HG03060 (cell line): ENCODE results near the gene CCDC69.
A peak's percentile ranks its signal among the peaks of the same experiment; 100 is the strongest.
"Not testable (repeated sequence)": the region's sequence is repeated elsewhere in the genome, so short reads cannot be mapped to it uniquely, and the experiment has no call there.

Experiments used
- ATAC-seq: cut with Tn5 transposase; IDR thresholded peaks from one replicate; pipeline ENCODE4 v1.9.1; 2021; ENCODE audit warnings: low read depth, moderate number of reproducible peaks; ENCODE audit not compliant: unreplicated experiment

Gene CCDC69, protein sequence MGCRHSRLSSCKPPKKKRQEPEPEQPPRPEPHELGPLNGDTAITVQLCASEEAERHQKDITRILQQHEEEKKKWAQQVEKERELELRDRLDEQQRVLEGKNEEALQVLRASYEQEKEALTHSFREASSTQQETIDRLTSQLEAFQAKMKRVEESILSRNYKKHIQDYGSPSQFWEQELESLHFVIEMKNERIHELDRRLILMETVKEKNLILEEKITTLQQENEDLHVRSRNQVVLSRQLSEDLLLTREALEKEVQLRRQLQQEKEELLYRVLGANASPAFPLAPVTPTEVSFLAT

DNA sequence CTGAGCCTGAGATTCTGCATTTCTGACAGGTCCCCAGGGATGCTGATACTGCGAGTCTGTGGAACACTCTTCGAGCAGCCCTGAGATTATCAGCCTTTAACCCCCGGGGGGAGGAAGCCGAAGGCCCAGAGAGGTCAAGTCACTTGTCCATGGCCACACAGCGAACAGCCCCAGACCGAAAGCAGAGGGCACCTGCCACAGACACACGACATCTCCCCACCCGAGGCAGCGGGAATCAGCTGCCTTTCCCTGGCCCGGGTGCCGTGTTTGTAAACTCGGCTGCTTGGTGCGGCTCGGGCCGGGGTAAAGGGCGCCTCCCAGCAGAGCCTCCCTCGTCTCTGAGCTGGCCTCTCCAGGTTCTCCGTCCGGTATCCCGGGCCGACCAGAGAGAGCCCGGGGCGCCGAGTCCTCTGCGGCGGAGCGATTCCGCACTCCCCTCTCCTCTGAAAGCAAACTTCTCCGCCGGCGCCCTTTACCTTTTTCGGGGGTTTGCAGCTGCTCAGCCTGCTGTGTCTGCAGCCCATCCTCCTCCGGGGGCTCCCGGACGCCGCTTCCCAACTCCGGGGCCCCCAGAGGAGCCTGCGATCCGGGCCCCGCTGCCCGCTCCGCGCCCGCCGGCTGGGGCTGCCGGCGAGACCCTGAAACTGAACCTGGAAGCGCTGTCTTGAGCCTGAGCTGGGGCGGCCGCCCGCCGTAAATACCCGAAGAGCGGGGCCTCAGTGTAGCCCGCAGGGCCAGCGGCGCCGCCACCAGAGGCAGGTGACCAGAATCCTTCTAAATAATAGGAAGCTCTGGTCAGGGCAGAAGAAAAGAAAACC is at the start of gene CCDC69:
Gene CCDC69, minus strand, starts transcription at position 646 of the 818 bp plus-strand sequence. Its CDS starts 122 bp downstream, at position 524.
- no peak for ATAC-seq

DNA sequence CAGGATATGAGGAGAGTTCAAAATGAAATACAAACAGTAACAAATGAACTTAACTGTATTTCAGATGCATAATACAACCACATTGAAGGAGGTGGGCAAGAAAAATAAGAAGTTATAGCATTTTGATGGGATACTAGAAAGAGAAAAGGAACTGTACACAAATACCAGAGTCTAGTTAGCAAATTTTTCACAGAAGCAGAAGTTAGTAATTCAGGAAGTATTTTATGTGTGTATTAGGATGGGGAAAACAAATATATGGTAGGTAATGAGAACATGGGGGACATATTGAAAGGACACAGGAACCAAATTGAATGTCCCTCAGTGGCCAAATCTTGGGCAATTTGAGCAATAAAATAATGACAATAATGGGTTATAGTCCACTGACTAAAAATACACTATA is 47.4 kb upstream of the CCDC69 start:
- no peak for ATAC-seq

DNA sequence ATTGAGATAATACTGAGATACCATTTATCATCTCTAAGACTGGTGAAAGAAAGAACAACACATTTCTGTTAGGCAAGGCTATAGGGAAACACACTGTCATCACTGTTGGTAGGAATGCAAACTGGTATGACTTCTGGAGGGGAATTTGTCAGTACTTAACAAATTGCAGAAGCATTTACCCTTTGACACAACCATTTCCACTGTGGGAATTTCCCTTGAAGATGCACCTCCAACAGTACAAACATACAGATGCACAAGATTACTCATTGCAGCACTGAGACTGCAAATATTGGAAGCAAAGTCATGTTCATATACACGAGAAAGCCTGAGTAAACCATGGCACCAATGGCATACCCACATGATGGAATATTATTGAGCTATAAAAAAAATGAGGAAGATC is 46.7 kb upstream of the CCDC69 start:
- ATAC-seq, result peak; percentile 82

DNA sequence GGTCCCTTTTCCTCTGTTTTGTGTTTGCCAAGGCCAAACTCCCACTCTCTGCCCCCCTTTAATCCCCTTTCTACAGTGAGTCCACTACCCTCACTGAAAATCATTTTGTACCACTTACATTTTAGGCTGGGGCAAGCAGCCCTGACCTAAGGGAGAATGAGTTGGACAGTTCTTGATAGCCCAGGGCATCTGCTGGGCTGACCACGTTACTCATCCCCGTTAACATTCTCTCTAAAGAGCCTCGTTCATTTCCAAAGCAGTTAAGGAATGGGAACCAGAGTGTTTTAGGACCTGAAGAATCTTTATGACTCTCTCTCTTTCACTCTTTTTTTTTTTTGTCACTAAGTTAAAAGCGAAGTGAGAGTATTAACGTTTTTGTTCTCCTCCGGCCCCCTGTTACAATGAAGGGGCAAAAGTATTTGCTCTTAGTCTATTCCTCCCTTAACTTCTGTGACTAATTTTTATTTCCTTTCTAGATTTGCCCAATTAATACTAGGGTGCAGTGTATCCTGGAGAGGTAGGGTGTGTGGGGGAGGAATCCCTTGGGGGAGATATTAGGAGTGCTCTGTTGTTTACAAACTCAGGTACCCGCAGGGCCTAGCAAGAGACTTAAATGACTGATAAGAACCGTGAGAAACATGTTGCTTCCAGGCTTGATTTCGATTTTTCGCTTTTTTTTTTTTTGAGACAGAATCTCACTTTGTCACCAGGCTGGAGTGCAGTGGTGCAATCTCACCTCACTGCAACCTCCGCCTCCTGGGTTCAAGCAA is 43.8 kb upstream of the CCDC69 start:
- no peak for ATAC-seq

DNA sequence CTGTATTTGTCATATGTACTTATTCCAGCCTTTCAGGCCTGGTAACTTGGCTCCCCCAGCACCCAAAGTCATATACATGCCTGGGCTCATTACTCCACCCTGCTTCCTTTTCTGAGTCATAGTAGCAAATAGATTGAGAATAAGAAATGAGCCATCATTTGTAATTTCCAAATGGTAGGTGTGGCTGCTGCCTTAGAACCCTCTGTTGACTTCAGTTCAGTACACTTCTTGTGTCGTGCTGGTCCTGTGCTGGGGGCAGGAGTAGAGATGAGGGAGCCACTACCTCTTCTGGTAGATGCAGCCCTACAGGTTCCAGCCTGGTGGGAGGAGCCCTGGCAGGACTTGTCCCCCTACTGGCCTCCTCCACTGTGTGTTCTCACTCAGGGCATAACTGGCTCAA is 40.2 kb upstream of the CCDC69 start:
- no peak for ATAC-seq

DNA sequence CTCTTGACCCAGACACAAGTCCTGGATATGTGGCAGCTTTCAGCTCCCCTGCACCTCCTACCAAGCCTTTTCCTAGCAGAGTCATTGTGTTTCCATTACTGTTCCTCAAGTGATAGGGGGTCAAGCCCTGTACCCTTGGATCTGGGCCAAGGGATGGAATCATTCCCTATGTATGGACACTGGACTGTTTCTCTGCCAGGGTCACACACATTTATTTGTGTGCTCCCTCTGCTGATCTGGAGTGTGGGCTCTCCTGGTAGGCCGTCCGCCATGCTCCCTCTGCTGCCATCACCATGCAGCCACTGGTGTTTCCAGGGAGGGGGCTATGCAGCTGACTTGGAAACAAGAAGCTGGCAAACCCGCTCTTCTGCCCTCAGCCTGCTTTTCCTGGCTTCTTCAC is 38.6 kb upstream of the CCDC69 start:
- no peak for ATAC-seq

DNA sequence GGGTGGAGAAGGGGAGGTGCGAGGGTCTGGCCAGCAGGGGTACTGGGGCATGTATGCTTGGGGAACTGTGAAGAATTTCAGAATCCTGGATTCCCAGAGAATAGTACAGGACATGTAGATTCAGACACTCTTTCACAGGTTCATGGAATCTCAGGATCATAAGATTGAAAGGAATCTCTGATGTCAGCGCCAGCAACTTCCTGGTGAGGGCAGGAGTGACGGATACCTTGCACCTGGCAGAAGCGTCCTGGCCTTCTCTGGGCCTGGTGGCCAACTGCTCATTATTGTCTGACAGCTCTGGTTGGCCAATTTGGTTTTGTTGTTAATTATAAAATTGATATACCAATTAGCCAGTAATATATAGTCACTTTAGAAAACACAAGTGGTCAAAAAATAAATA is 36.0 kb upstream of the CCDC69 start:
- ATAC-seq, result no peak

DNA sequence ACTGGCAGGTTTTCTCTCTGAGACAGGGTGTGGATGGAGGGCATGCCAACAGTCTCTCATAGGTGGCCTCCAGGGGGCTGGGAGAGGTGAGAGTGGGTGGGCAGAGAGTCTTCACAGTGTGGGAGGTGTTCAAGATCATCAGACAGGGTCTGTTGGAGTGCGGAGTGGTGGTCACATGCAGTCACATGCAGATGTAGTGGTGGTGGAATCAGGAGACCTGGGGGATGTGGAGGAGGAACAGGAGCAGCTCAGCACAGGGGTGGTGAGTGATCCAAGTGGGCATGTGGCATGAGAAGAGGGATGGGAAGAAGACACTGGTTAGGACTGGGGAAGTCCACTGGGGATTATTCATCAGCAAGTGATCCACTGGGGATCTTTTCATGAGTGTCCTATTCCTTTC is 34.9 kb upstream of the CCDC69 start:
- no peak for ATAC-seq

DNA sequence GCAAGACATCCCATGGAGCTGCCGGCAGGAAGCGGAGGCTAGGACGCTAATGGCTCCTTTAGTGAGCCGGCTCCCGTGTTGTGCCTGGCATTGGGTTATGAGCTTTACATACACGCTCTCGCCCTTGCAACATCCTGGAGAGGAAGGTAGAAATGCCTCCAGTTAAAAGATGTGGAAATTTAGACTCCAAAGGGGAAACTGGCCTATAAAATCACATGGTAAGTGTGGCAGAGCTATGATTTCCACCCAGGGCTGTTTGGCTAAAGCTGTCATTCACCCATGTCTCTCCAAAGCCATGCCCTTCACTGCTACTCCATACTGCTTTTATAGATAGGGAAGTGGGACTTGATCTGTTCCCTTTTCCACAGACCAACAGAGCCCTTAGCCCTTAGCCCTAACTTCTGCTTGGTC is 34.3 kb upstream of the CCDC69 start:
- ATAC-seq, result no peak

DNA sequence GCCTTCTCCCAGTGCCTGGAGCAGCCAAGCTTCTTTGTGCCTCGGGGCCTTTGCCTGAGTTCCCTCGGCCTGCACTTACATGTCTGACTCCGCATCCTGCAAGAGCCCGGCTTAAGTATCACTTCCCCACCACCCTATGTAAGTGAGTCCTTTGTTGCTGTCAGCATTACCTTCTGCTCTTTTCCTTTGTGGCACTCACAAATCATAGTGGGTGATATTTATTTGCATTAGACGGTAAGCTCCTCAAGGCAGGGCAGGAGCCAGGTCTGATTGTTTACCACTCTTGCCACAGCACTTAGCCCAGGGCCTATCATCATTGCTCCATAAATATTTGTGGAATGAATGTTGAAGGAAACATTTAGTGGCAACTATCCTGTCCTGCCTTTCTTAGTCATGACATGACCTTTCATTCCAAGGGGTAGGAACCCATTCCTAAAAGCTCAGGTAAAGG is 33.9 kb upstream of the CCDC69 start:
- ATAC-seq, result no peak

DNA sequence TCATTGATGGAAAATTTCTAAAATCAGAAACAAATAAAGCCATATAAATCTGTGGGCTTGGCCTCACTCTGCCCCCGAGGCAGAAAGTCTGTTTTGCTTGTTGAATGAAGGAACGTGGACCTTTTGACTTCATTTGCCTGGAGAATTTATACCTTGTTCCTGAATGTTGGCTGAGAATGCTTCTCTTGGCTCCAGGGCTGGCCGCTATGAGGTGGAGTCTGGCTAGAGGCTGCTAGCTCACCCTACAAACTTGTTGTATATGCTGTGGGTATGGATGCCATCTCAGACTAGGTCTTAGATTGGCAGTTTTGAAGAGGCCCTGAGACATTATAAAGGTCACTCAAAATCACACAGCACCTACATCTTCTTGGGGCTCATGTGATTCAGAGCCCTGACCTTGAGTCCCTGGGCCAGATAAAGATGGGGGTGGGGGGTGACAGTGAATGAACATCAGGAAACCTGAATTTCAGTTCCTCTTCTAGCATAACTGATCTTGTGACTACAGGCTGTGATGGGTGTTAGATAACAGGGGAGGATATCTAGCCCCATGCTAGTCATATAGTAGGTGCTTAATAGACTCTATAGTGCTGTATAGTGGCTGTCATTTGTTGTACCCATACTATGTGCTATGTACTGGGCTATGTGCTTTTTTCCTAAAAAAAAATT is 31.9 kb upstream of the CCDC69 start:
- ATAC-seq, result peak; percentile 24

DNA sequence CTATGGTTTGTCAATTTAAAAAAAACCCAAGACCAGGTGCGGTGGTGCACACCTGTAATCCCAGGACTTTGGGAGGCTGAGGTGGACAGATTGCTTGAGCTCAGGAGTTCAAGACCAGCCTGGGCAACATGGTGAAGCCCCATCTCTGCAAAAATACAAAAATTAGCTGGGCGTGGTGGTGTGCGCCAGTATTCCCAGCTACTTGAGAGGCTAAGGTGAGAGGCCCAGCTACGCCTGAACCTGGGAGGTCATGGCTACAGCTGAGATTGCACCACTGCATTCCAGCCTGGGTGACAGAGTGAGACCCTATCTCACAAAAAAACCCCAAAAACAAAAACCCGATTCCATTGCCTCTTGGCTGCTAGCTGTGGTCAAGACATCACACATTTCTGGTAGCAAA is 31.1 kb upstream of the CCDC69 start:
- not testable (repeated sequence) for ATAC-seq

DNA sequence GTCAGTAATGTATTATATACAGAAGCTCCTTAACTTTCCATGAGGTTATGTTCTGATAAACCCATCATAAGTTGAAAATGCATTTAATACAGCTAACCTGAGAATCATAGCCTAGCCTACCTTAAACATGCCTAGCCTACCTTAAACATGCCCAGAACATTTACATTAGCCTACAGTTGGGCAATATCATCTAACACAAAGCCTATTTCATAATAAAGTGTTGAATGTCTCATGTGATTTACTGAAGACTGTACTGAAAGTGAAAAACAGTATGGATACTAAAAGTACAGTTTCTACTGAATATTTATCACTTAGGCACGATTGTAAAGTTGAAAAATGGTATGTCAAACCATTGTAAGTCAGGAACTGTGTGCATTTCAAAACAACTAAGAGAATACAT is 30.7 kb upstream of the CCDC69 start:
- no peak for ATAC-seq

DNA sequence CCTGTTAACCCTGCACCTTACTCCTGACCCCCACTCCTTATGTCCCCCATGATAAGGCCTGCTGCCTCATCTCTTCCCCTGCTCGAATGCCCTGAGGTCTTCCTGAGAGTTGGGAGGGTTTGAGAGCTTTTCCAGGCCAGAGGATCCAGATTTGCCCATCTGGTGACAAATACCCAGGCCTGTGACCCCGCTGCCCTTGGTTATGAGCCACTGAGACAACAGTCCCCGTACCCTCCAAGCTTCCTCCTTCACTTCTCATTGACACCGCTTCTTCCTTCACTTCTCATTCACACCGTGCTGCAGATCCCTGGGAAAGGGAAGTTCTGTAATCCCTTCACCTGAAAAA is 29.7 kb upstream of the CCDC69 start:
- ATAC-seq, result no peak

DNA sequence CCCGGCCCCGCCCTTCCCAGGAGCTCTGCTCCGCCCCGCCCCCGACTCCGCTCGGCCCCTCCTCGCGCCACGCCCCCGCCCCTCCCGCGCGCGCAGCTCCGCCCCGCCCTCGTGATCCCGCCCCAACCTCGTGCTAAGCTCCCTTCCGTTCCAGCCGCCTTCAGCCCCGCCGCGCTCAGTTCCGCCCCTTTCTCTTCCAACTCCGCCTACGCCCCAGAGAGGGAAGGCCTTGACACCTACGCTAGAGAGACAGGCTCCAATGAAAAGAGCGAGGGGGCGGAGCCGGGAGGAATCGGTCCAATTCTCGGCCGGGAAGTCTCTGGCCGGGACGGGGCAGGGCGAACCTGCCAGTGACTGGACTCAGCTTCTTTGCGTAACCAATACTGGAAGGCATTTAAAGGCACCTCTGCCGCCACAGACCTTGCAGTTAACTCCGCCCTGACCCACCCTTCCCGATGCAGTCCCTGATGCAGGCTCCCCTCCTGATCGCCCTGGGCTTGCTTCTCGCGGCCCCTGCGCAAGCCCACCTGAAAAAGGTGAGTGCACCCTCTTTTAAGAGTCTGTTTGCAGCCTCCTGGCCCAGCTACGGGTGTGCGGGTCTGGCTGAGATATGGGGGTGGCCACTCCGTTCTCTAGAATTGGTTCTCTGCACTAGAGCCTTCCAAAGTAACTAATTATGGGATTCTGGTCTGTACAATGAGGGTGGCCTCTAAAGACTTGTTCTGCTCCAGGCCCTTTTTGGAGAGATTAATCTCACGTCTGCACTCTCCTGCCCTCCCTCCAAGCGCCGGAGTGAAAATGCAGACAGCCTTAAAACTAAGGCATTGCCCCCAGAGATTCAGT is 29.1 kb upstream of the CCDC69 start, which contains the start of gene GM2A:
Gene GM2A, plus strand, starts transcription at position 424 of the 843 bp plus-strand sequence. Its CDS starts 32 bp downstream, at position 456.
- peak; percentile 76 for ATAC-seq

DNA sequence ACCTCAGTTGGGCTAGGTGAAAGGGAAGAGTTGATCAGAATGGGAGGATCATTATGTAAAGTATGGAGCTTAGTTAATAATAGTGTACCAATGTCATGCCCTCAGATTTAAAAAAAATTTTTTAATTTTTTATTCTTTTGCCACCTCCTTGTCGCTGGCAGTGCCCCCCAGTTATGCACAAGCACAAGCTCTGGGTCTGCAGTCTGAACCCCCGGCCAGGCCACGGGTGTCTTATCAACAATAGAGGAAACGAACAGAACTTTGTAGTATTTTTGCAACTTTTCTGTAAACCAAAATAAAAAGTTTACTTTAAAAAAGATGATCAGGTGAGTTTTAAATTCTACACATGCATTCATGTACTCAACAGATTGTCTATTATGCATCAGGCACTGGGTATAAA is 27.7 kb upstream of the CCDC69 start:
- ATAC-seq, result no peak

DNA sequence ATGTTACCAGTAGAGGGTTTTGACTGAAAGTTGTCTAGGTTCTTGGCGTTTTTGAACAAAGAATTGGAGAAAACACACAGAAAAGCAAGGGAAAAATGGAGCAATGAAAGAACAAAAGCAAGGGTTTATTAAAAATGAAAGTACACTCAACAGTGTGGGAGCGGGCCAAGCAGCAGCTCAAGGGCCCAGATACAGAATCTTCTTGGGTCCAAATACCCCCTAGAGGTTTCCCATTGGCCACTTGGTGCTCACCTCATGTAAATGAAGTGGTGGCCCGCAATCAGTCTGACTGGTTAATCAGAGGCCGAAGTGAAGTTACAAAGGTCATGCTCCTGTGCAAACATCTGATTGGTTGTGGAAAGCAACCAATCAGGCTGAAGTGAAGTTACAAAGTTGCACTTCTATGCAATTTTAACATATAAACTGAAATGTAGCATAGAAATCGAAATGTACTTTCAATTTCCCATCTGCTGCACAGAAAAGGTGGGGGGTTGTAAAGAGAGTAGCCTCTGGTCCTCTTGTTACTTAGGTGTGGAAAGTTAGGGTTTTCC is 27.2 kb upstream of the CCDC69 start:
- ATAC-seq, result no peak

DNA sequence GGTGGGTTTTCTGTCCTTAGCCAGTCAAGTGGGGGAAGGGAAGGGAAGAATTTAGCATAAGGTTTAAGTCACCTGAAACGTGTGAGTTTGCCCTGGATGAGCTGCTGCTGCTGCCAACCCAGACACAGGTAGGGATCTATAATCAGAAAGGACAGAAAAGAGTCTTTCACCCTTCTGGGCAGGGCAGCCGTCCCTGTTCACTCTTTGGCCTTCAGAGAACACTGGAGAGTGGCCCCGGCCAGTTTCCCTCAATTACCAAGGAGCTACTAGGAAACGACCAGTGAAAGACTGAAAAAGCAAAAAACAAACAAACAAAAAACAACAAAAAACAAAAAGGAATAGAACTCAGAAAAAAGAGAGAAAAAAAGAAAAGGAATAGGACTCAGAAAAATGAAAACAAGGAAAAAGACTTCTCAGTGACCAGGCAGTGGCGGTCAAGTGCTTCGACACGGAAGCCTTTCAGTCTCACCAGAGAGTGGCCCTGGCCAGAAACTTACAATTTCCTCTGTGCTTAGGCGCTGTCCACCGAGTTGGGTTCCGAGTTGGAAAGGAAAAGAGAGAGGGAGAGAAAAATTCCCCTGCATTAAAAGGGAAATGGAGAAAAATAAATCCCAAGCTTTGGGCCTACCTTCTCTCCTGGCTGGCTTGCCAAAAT is 26.6 kb upstream of the CCDC69 start:
- ATAC-seq, result no peak

DNA sequence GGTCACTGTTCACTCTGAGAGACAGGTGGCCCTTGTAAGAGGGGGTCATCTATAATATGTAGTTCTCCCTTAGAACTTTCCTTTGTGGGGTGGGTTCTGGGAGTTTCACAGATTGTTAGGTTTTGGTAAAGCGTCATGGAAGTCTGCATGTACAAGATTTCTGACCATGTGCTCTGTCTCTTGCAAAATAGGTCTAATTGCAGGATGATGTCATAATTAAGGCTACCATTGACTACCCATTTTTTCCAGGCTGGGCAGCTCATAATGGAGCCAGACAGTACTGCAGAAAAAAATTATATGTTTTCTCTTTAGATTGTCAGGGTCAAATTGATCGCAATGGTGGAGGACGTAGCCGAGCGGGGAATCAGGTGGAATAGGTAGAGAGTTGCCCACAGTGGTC is 25.4 kb upstream of the CCDC69 start:
- no peak for ATAC-seq
